B cell (primary cell): Measurements from ENCODE around the gene FAM81A. TPM values are rescaled to one million over a fixed set of nuclear protein-coding genes. Genes with fewer than 3 reads are reported as not detected.
"Not testable (repeated sequence)": the region's sequence is repeated elsewhere in the genome, so short reads cannot be mapped to it uniquely, and the experiment has no call there.

ENCODE experiments used
- ATAC-seq: fragments of 200-7000 bp; cut with Tn5 transposase; one replicate; pipeline ENCODE4 v1.10.0; 2021; ENCODE audit warnings: low read depth, mild to moderate bottlenecking, moderate number of reproducible peaks, moderate library complexity
- CTCF ChIA-PET: fragments of 350-600 bp; sonication (Branson Sonifier 250); formaldehyde crosslinking; loops from one replicate; lab custom pipeline; 2021; ENCODE audit warnings: antibody characterized with exemption, inconsistent platforms; lab: Charles Lee
- POLR2A ChIA-PET: fragments of 350-600 bp; sonication (Branson Sonifier 250); formaldehyde crosslinking; loops from one replicate; lab custom pipeline; 2021; ENCODE audit warnings: antibody characterized with exemption; lab: Charles Lee
- DNase-seq: peaks from one replicate; pipeline ENCODE4 v3.0.0; 2013
- H2AFZ ChIP-seq: 2 replicates; pipeline ENCODE4 v1.6.1; 2012; ENCODE audit warnings: mild to moderate bottlenecking, low read depth, low read length; ENCODE audit not compliant: insufficient read depth, poor library complexity, severe bottlenecking
- H3K27ac ChIP-seq, 2 donors: 1 replicate in 1 of 2; 2 replicates in 1 of 2; pipeline ENCODE4 v1.5.1; 2012 to 2013; ENCODE audit warnings: low read length in 2 of 2, mild to moderate bottlenecking in 2 of 2, moderate library complexity in 1 of 2
- H3K27me3 ChIP-seq, 4 experiments: fragments of 200-600 bp in 1 of 4; sonication (generic) in 1 of 4; replicated peaks in 1 of 4; 1 replicate in 2 of 4; 2 replicates in 2 of 4; pipeline versions ENCODE4 v1.6.1 to v1.7.0; 2013 to 2016; ENCODE audit warnings: low read length in 3 of 4, mild to moderate bottlenecking in 2 of 4, mixed read lengths in 1 of 4, moderate library complexity in 1 of 4; ENCODE audit not compliant: insufficient read depth in 4 of 4, control insufficient read depth in 3 of 4; ENCODE audit errors: control extremely low read depth in 1 of 4
- H3K36me3 ChIP-seq, 2 experiments: replicated peaks in 1 of 2; 1 replicate in 1 of 2; 2 replicates in 1 of 2; pipeline versions ENCODE4 v1.6.1 to v1.7.1; 2013; ENCODE audit warnings: low read length in 1 of 2; ENCODE audit not compliant: insufficient read depth in 2 of 2, control insufficient read depth in 1 of 2; ENCODE audit errors: control extremely low read depth in 1 of 2, extremely low read depth in 1 of 2
- H3K4me1 ChIP-seq, 2 donors: fragments of 200-600 bp in 1 of 2; sonication (generic) in 1 of 2; 1 replicate in 1 of 2; 2 replicates in 1 of 2; pipeline versions ENCODE4 v1.5.1 to v1.6.1; 2013 to 2017; ENCODE audit warnings: low read length in 2 of 2; ENCODE audit not compliant: control insufficient read depth in 2 of 2, insufficient read depth in 2 of 2
- H3K4me2 ChIP-seq: replicated peaks from 2 replicates; pipeline ENCODE3; 2012; ENCODE audit warnings: mild to moderate bottlenecking, low read depth, low read length; ENCODE audit not compliant: poor library complexity, severe bottlenecking
- H3K4me3 ChIP-seq, 5 experiments: fragments of 200-600 bp in 1 of 5; sonication (generic) in 1 of 5; 1 replicate in 3 of 5; 2 replicates in 2 of 5; pipeline versions ENCODE4 v1.5.1 to v1.7.0; 2011 to 2016; ENCODE audit warnings: low read length in 4 of 5, mild to moderate bottlenecking in 4 of 5, low read depth in 2 of 5, control low read depth in 1 of 5, moderate library complexity in 1 of 5; ENCODE audit not compliant: insufficient read depth in 1 of 5; ENCODE audit errors: control extremely low read depth in 1 of 5, extremely low read depth in 1 of 5
- H3K79me2 ChIP-seq: fragments of 200-600 bp; sonication (generic); one replicate; pipeline ENCODE4 v1.6.0; 2016; ENCODE audit warnings: low read length; ENCODE audit not compliant: control insufficient read depth, insufficient read depth
- H3K9ac ChIP-seq: fragments of 200-600 bp; sonication (generic); 2 replicates; pipeline ENCODE4 v1.6.1; 2017; ENCODE audit warnings: mild to moderate bottlenecking, low read length, moderate library complexity
- H3K9me3 ChIP-seq, 3 donors: one replicate each; pipeline versions ENCODE4 v1.6.1 to v1.7.1; 2013; ENCODE audit warnings: low read length in 2 of 3; ENCODE audit not compliant: control insufficient read depth in 2 of 3, insufficient read depth in 1 of 3; ENCODE audit errors: control extremely low read depth in 1 of 3
- H4K20me1 ChIP-seq: 2 replicates; pipeline ENCODE4 v1.6.0; 2012; ENCODE audit warnings: mild to moderate bottlenecking, low read length; ENCODE audit not compliant: insufficient read depth, control insufficient read depth, poor library complexity, severe bottlenecking
- H3K27ac Mint-ChIP-seq: one replicate; pipeline ENCODE4 v1.8.0; 2021; ENCODE audit warnings: mixed read lengths
- H3K27me3 Mint-ChIP-seq: one replicate; pipeline ENCODE4 v1.8.0; 2021; ENCODE audit warnings: mixed read lengths
- H3K4me1 Mint-ChIP-seq: one replicate; pipeline ENCODE4 v1.8.0; 2021; ENCODE audit warnings: mixed read lengths
- H3K4me3 Mint-ChIP-seq: one replicate; pipeline ENCODE4 v1.8.0; 2021; ENCODE audit warnings: mixed read lengths
- H3K9me3 Mint-ChIP-seq: one replicate; pipeline ENCODE4 v1.8.0; 2022; ENCODE audit warnings: mixed read lengths; ENCODE audit not compliant: insufficient read depth
- CTCF ChIP-seq: fragments of 200-600 bp; IDR thresholded peaks from one replicate; pipeline ENCODE4 v1.8.0; 2022; ENCODE audit warnings: antibody characterized with exemption, mild to moderate bottlenecking
- EZH2 ChIP-seq: IDR thresholded peaks from 2 replicates; pipeline ENCODE4 v1.6.1; 2012; ENCODE audit warnings: borderline replicate concordance, low read depth, mild to moderate bottlenecking, moderate library complexity, low read length; ENCODE audit not compliant: insufficient read depth, poor library complexity, severe bottlenecking
- WGBS: methylation state at CpG from one replicate; pipeline ENCODE4 v1.1.5; 2013; ENCODE audit warnings: missing lambda C conversion rate; ENCODE audit not compliant: insufficient coverage; 5-methylcytosine and 5-hydroxymethylcytosine counted together
- intact Hi-C: fragments of 100-400 bp; cut with micrococcal nuclease; formaldehyde crosslinking; loops from one replicate; pipeline ENCODE4 v1.10.0; 2022
- polyA plus RNA-seq: library from polyadenylated mRNA; depleted of rRNA; stranded (reverse); fragments of >200 nt; gene quantifications from 2 replicates; pipeline ENCODE4 v1.2.3, GENCODE V29; 2012
- total RNA-seq, 2 donors: library from RNA; stranded (reverse); fragments of 120-200 nt in 1 of 2; gene quantifications; 1 replicate in 1 of 2; 2 replicates in 1 of 2; pipeline versions ENCODE4 v1.2.3 to v1.2.4, GENCODE V29; 2013 to 2022

Gene FAM81A
- total and polyA plus RNA-seq, 2 donors (not counting 1 experiment from before 2014, with no cell fraction given) = 2.0 to 3.9 TPM

- no peaks in the 10 kb centered on the region for H3K9me3 Mint-ChIP-seq
- H3K4me3 ChIP-seq = no peak overlapping the region
- no peaks in the 10 kb centered on the region for H3K36me3 ChIP-seq
- H3K79me2 ChIP-seq = no peaks in the 10 kb centered on the region
- intact Hi-C loops = no loop called here
- H3K4me2 ChIP-seq = peak overlapping the region; percentile 40
- peak overlapping the region; percentile 34 for H3K27ac Mint-ChIP-seq
- no peak for TF ChIP-seq EZH2
- no peak for TF ChIP-seq CTCF
- H3K9me3 ChIP-seq = peaks cover 2 to 5% (median 5%) of the 10 kb centered on the region in 3 donors
- H3K27ac ChIP-seq = peak overlapping the region; percentile 19 to 30
- POLR2A ChIA-PET = interaction anchor here (0.5 kb wide), 1 partner anchor 204 kb away, joined by 6 read pairs; no protein-coding TSS in a partner anchor
- WGBS = 2% methylated on average over 4 of the region's 5 CpGs
- H3K27me3 ChIP-seq = no peaks in the 10 kb centered on the region
- no peaks in the 10 kb centered on the region for H4K20me1 ChIP-seq
- no peak overlapping the region for H2AFZ ChIP-seq
- peaks cover 24% of the 10 kb centered on the region for H3K4me1 Mint-ChIP-seq
- H3K4me3 Mint-ChIP-seq = peak overlapping the region; percentile 31
- no peaks in the 10 kb centered on the region for H3K27me3 Mint-ChIP-seq
- H3K9ac ChIP-seq = no peak overlapping the region
- DNase-seq = peak; percentile 67
- CTCF ChIA-PET = interaction anchor here (1.2 kb wide), 1 partner anchor 12 kb away, joined by 3 read pairs; no protein-coding TSS in a partner anchor
- peak; percentile 67 for ATAC-seq
- peaks cover 24 to 29% of the 10 kb centered on the region in 2 donors for H3K4me1 ChIP-seq
Measured at GRCh38 chr15:59424616-59425015, 13.4 kb upstream of the FAM81A start.

GRCh38 chr15:59428898-59429297 is 9.1 kb upstream of the FAM81A start:
- H3K36me3 ChIP-seq, H3K27me3 ChIP-seq, H4K20me1 ChIP-seq, DNase-seq, intact Hi-C loops, H3K27ac ChIP-seq, H3K4me2 ChIP-seq, H3K9me3 Mint-ChIP-seq, H3K27me3 Mint-ChIP-seq, ATAC-seq, H3K27ac Mint-ChIP-seq, H3K4me3 ChIP-seq, CTCF ChIA-PET, H3K9ac ChIP-seq, H2AFZ ChIP-seq, H3K79me2 ChIP-seq, H3K4me3 Mint-ChIP-seq: not testable (repeated sequence)
- peaks cover 15% of the 10 kb centered on the region for H3K4me1 Mint-ChIP-seq
- WGBS = no CpG with 5 or more reads among the region's 3 CpGs
- H3K4me1 ChIP-seq = peaks cover 15 to 22% of the 10 kb centered on the region in 2 donors
- POLR2A ChIA-PET = interaction anchor here (0.6 kb wide), 1 partner anchor 55 kb away, joined by 3 read pairs; no protein-coding TSS in a partner anchor
- H3K9me3 ChIP-seq = peaks cover 2 to 10% (median 5%) of the 10 kb centered on the region in 3 donors
